Skin epidermis (tissue), 12 donors: ENCODE data around the gene STRA6.
A peak's percentile ranks its signal among the peaks of the same experiment; 100 is the strongest.

Experiments
- H3K27ac ChIP-seq, 21 experiments: fragments of 200-600 bp; sonication (generic) in 11 of 21; one replicate each; pipeline ENCODE4 v1.5.0; 2020; ENCODE audit warnings: mild to moderate bottlenecking in 3 of 21, inconsistent platforms in 2 of 21, moderate library complexity in 2 of 21
- H3K4me3 ChIP-seq, 7 experiments: fragments of 200-600 bp; sonication (generic) in 2 of 7; one replicate each; pipeline ENCODE4 v1.5.0; 2020; ENCODE audit warnings: inconsistent platforms in 2 of 7, mild to moderate bottlenecking in 2 of 7, moderate library complexity in 1 of 7

Gene STRA6

GRCh38 chr15:74136814-74137536, 65.6 kb downstream of the STRA6 start:
- H3K27ac ChIP-seq: peak overlapping the region in 13 of 21 experiments; percentile 26 to 80 (median 48)
- H3K4me3 ChIP-seq: peak overlapping the region; percentile 16 to 36 (median 27)

- H3K4me3 ChIP-seq: peak overlapping the region; percentile 16 to 36 (median 27)
These were observed 66.1 kb downstream of the STRA6 start for GRCh38 chr15:74136540-74136813.

GRCh38 chr15:74135041-74135565, 67.5 kb downstream of the STRA6 start:
- Histone ChIP-seq H3K4me3 (peak overlapping the region in 1 of 7 experiments; percentile 24), H3K27ac (no peak overlapping the region)

More at GRCh38 chr15:74136540-74136813, 66.1 kb downstream of the STRA6 start:
- H3K27ac ChIP-seq: peak overlapping the region in 13 of 21 experiments; percentile 26 to 80 (median 48)

- Histone ChIP-seq H3K27ac (no peak overlapping the region), H3K4me3 (no peak overlapping the region)
These were observed 68.1 kb downstream of the STRA6 start for GRCh38 chr15:74134387-74135027.

- H3K4me3 ChIP-seq: no peak overlapping the region
- H3K27ac ChIP-seq: no peak overlapping the region
These were observed 68.7 kb downstream of the STRA6 start for GRCh38 chr15:74133694-74134386.

GRCh38 chr15:74132681-74133651, 69.6 kb downstream of the STRA6 start:
- H3K4me3 ChIP-seq: no peak overlapping the region

GRCh38 chr15:74131628-74132413, 70.8 kb downstream of the STRA6 start:
- H3K27ac ChIP-seq: no peak overlapping the region
- no peak overlapping the region for H3K4me3 ChIP-seq

More at GRCh38 chr15:74132681-74133651, 69.6 kb downstream of the STRA6 start:
- H3K27ac ChIP-seq: no peak overlapping the region

GRCh38 chr15:74130849-74131627, 71.5 kb downstream of the STRA6 start:
- H3K27ac ChIP-seq: no peak overlapping the region

GRCh38 chr15:74130155-74130848, 72.3 kb downstream of the STRA6 start, which contains the start of gene ISLR2:
ISLR2 (plus strand) TSS chr15:74130586; CDS start chr15:74132755, 2,169 bp downstream.
- peak within 1 kb of the TSS in 1 of 7 experiments; percentile 2 for H3K4me3 ChIP-seq

More at GRCh38 chr15:74130849-74131627, 71.5 kb downstream of the STRA6 start:
- H3K4me3 ChIP-seq: no peak overlapping the region

GRCh38 chr15:74129586-74130154, 72.9 kb downstream of the STRA6 start:
- peak overlapping the region in 1 of 7 experiments; percentile 2 for H3K4me3 ChIP-seq
- no peak overlapping the region for H3K27ac ChIP-seq

More at GRCh38 chr15:74130155-74130848, 72.3 kb downstream of the STRA6 start, which contains the start of gene ISLR2:
- H3K27ac ChIP-seq: no peak within 1 kb of the TSS
